K562 (cell line): ENCODE data around the gene ZDHHC8. TPM values are rescaled to one million over a fixed set of nuclear protein-coding genes. Genes with fewer than 3 reads are reported as not detected.

ENCODE experiments used
- ERF ChIP-seq: fragments of 450-650 bp; formaldehyde crosslinking; IDR thresholded peaks from 2 replicates; pipeline ENCODE4 v1.4.0; 2020; ENCODE audit warnings: mild to moderate bottlenecking, mixed read lengths
- GTF2F1 ChIP-seq: IDR thresholded peaks from 2 replicates; pipeline ENCODE4 v1.6.1; 2011; ENCODE audit warnings: low read depth, low read length, improper control_type of control experiment
- HSF4 ChIP-seq: fragments of 250-450 bp; sonication (Bioruptor Pico); IDR thresholded peaks from 2 replicates; pipeline ENCODE4 v2.1.2; 2022; ENCODE audit warnings: mild to moderate bottlenecking, moderate library complexity, borderline replicate concordance
- MAZ ChIP-seq, 2 experiments: fragments of 450-650 bp in 1 of 2; sonication (generic) in 1 of 2; formaldehyde crosslinking; IDR thresholded peaks in 1 of 2; conservative IDR thresholded peaks in 1 of 2; 2 replicates each; pipeline versions ENCODE4 v1.4.0 to v1.5.0; 2020; ENCODE audit warnings: mild to moderate bottlenecking in 1 of 2, missing genetic modification reagents in 1 of 2
- SPI1 ChIP-seq: IDR thresholded peaks from 2 replicates; pipeline ENCODE4 v1.6.1; 2011; ENCODE audit warnings: low read depth, low read length, control low read depth, borderline replicate concordance
- SRSF1 ChIP-seq: fragments of 200-400 bp; formaldehyde crosslinking; IDR thresholded peaks from 2 replicates; pipeline ENCODE4 v1.6.1; 2017; ENCODE audit warnings: mild to moderate bottlenecking, low read depth, low read length, moderate library complexity
- TSC22D4 ChIP-seq: fragments of 450-650 bp; IDR thresholded peaks from 2 replicates; pipeline ENCODE4 v1.6.1; 2016; ENCODE audit warnings: missing genetic modification characterization, missing biosample characterization, control low read depth
- ZNF445 ChIP-seq: fragments of 250-450 bp; sonication (Bioruptor Pico); IDR thresholded peaks from 2 replicates; pipeline ENCODE4 v1.4.0; 2020; ENCODE audit warnings: low read depth, mild to moderate bottlenecking, moderate library complexity
- ZNF609 ChIP-seq: sonication (generic); formaldehyde crosslinking; IDR thresholded peaks from 2 replicates; pipeline ENCODE4 v1.8.1; 2023; ENCODE audit warnings: missing genetic modification reagents, mild to moderate bottlenecking, borderline replicate concordance
- polyA plus RNA-seq, 8 experiments: library from polyadenylated mRNA; depleted of rRNA in 4 of 8; stranded (reverse) in 5 of 8; unstranded in 3 of 8; fragments of >200 nt; fragmentation: Nextera tagmentation in 2 of 8; fragmentation: Illumina TruSeq in 1 of 8; extraction: Ambion mirVana in 2 of 8; extraction: Trizol in 1 of 8; gene quantifications; 2 replicates each; pipeline versions ENCODE4 v1.2.1 to v1.2.3, GENCODE V29; 2011 to 2014; ENCODE audit warnings: inconsistent platforms in 1 of 8, missing spikeins in 1 of 8
- total RNA-seq, 7 experiments: library from RNA; depleted of rRNA in 6 of 7; stranded (reverse); fragments of >200 nt in 6 of 7; fragmentation: Illumina TruSeq in 2 of 7; extraction: Trizol in 2 of 7; gene quantifications; 2 replicates each; pipeline versions ENCODE4 v1.2.1 to v1.2.3, GENCODE V29; 2011 to 2021; ENCODE audit warnings: low replicate concordance in 1 of 7
- TF ChIP-seq, protein P1 (sequence below): sonication (generic); formaldehyde crosslinking; IDR thresholded peaks from 2 replicates; pipeline ENCODE4 v1.8.1; 2023; ENCODE audit warnings: mild to moderate bottlenecking, missing genetic modification reagents
- TF ChIP-seq, protein P2 (sequence below): fragments of 450-650 bp; formaldehyde crosslinking; IDR thresholded peaks from 2 replicates; pipeline ENCODE4 v1.4.0; 2020; ENCODE audit warnings: mild to moderate bottlenecking, moderate library complexity

Gene ZDHHC8
- total and polyA plus RNA-seq, 9 of the 15 experiments (the other 6 are each of a cell fraction or from before 2014, with no cell fraction given), result 0.04 to 109 (median 16.4) TPM

GRCh38 chr22:20087319-20088262 lies 44.0 kb upstream of the ZDHHC8 start (continued):
- TF ChIP-seq, protein P1, sequence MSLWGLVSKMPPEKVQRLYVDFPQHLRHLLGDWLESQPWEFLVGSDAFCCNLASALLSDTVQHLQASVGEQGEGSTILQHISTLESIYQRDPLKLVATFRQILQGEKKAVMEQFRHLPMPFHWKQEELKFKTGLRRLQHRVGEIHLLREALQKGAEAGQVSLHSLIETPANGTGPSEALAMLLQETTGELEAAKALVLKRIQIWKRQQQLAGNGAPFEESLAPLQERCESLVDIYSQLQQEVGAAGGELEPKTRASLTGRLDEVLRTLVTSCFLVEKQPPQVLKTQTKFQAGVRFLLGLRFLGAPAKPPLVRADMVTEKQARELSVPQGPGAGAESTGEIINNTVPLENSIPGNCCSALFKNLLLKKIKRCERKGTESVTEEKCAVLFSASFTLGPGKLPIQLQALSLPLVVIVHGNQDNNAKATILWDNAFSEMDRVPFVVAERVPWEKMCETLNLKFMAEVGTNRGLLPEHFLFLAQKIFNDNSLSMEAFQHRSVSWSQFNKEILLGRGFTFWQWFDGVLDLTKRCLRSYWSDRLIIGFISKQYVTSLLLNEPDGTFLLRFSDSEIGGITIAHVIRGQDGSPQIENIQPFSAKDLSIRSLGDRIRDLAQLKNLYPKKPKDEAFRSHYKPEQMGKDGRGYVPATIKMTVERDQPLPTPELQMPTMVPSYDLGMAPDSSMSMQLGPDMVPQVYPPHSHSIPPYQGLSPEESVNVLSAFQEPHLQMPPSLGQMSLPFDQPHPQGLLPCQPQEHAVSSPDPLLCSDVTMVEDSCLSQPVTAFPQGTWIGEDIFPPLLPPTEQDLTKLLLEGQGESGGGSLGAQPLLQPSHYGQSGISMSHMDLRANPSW (CRISPR knock-in tag), result 0 out of 2 replicates have a peak, but pooled peaks have one; percentile 24
- 0 out of 4 replicates have a peak, but pooled peaks of 1 of the 2 experiments have one; percentile 6 for TF ChIP-seq MAZ (CRISPR knock-in tag; conservative IDR thresholded peaks at IDR 0.05 in 1 of 2, IDR thresholded peaks at IDR 0.05 in 1 of 2)
- TF ChIP-seq TSC22D4, result 0 out of 2 replicates have a peak, but pooled peaks have one; percentile 18
- no peak for TF ChIP-seq HSF4
- TF ChIP-seq ERF, result peak; percentile 62; the same call in 1 of the 2 replicates
- no peak for TF ChIP-seq SRSF1
- TF ChIP-seq, protein P2, sequence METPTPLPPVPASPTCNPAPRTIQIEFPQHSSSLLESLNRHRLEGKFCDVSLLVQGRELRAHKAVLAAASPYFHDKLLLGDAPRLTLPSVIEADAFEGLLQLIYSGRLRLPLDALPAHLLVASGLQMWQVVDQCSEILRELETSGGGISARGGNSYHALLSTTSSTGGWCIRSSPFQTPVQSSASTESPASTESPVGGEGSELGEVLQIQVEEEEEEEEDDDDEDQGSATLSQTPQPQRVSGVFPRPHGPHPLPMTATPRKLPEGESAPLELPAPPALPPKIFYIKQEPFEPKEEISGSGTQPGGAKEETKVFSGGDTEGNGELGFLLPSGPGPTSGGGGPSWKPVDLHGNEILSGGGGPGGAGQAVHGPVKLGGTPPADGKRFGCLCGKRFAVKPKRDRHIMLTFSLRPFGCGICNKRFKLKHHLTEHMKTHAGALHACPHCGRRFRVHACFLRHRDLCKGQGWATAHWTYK (CRISPR knock-in tag), result 0 out of 2 replicates have a peak, but pooled peaks have one; percentile 29
- peak; percentile 40; the same call in 1 of the 2 replicates for TF ChIP-seq GTF2F1
- TF ChIP-seq ZNF609, result no peak
- peak; percentile 34; the same call in 1 of the 2 replicates for TF ChIP-seq SPI1
- 0 out of 2 replicates have a peak, but pooled peaks have one; percentile 10 for TF ChIP-seq ZNF445 (CRISPR knock-in tag)
- TF ChIP-seq, all 486 proteins: peak for 17
